ENCODE measurements around the gene RALA.

The RALA gene

GRCh38 chr7:39614299-39614698 lies 9.1 kb upstream of the RALA start:
- no peak for DNase-seq (ENCODE audit: low spot score)

DNA sequence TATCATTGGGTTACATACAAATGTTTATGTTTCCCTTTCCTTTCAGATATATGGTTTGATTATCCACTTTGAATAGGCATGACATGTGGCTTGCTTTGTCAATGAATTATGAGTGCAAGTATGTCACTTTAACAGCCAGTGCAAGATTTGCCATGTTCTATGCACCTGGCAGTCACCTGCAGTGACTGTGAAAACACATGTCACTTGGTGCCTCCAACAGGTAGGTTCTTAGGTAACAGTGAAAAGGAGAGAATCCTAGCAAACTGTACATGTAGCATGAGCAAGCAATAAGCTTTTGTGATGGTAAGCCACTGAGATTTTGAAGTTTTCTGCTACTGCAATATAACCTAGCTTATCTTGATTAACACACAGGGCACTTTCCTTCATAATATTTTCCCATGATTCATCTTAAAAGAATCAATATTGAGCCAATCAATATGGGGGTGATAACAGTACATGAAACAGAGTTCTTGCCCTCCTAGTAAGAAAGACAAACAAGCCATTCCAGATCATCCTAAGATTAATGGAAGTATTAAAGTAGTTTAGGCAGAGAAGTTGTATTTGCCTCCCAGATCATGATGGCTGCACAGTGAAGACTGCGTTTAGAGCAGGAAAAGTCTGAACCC lies 7.9 kb upstream of the RALA start:
- DNase-seq (ENCODE audit: low spot score): no peak

GRCh38 chr7:39616138-39616537 lies 7.2 kb upstream of the RALA start:
- no peak for DNase-seq (ENCODE audit: low spot score)

DNA sequence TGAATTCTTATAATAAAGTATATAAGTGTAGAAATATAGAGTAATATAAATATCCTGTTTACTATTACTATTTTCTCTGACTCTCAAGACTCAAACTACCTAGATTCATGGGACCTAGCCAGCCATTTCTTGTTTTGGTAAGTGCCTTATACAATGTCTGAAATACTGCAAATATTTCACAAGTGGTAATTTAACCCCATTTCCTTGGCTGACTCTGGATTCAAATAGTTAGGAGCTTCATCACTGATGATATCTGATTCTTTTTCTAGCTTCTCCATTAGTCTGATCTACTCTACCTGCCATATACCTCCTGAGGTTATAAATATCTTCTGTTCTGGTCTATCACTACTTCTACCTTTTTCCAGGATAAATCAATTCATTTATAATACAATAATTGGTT lies 6.4 kb upstream of the RALA start:
- no peak for DNase-seq (ENCODE audit: low spot score)

DNA sequence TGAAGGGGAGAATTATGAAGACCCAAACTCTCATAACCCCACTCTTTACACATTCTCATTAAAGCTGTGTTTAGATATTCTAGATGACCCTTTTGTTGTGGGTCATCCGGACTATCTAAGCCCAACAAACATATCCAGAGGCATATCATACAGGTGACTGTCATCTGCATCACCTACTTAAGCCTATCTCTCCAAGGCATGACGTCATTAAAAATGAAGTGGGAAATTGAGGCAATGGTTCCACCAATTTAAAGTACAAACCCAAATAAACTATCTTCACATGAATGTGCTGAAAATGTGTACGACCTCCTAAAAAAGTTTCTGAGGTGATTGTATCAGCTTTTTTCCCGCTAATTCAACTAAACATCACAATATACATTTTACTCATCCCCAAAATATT lies 4.5 kb upstream of the RALA start:
- DNase-seq (ENCODE audit: low spot score): no peak

DNA sequence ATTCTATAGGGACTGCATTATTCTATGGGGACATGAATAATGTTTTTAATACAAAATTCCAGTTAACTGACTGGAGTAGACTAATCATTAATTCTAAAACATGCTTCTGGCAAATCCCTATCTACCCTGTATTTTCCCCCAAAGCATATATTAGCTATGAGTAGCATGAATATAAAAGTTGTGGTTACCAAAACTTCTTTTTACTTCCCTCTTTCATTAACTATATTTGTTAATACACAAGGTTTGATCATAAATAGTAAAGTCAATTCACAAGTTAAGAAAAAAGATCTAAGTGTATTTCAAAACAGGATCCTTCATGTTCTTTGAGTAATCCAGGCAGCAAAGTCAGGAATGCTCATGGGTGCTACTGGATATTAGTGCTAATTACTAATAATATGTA lies 2.9 kb upstream of the RALA start:
- no peak for DNase-seq (ENCODE audit: low spot score)

- no peak for DNase-seq (ENCODE audit: low spot score)
These were observed 2.1 kb upstream of the RALA start for GRCh38 chr7:39621261-39621660.

- no peak for DNase-seq (ENCODE audit: low spot score)
These were observed 1.5 kb upstream of the RALA start for GRCh38 chr7:39621784-39622411.

GRCh38 chr7:39622609-39623008 lies 763 bp upstream of the RALA start:
- DNase-seq (ENCODE audit: low spot score): no peak

DNA sequence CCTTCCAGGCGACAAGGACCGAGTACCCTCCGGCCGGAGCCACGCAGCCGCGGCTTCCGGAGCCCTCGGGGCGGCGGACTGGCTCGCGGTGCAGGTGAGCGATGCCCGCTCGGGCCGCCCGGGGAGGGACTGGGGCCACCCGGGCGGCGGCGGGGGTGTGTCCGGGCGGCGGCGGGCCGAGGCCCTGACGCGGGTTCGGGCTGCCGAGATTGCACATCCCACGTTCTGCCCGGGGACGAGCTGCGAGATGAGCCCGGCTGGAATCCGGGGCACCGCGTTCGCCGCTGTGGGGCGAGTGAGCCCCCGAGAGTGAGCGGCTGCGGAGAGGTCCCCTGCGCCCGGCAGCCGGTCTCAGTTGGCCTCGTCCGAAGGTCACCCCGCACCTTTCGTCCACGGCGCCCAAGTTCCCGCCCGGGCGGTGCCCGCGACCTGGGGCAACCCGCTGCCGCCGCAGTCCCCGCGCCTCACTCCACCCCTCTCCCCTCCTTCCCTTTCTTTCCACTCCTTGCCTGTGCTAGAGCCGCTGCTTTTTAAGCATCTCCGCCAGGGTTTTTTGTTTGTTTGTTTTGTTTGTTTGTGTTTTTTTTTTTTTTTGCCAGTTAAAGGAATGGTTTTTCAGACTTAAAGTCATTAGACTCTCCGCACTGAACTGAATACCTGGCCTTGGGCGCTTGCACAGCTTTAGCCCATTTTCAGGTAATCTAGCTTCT lies 515 bp downstream of the RALA start:
- no peak for DNase-seq (ENCODE audit: low spot score)

- no peak for DNase-seq (ENCODE audit: low spot score)
These were observed 1.1 kb downstream of the RALA start for GRCh38 chr7:39624442-39624807.

- DNase-seq (ENCODE audit: low spot score): no peak
These were observed 1.7 kb downstream of the RALA start for GRCh38 chr7:39624935-39625694.

- no peak for DNase-seq (ENCODE audit: low spot score)
These were observed 8.4 kb downstream of the RALA start for GRCh38 chr7:39631736-39632308.

- DNase-seq (ENCODE audit: low spot score): no peak
These were observed 10.4 kb downstream of the RALA start for GRCh38 chr7:39633563-39634477.

DNA sequence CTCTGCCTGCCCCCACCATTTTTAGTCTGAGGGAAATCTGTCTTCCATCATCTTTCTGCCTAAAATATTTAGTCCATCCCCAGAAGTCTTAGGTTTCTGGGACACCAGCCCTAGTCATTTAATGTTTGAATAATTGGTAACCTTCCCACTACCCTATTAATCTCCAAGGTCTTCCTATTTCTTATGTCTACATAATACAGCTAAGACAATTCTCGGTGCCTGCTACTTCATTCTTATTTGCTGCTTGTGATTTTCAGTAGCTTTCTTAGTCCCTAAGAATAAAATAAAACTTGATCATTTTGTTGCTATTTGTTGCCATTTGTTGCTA lies 11.1 kb downstream of the RALA start:
- DNase-seq (ENCODE audit: low spot score): no peak

- no peak for DNase-seq (ENCODE audit: low spot score)
These were observed 14.0 kb downstream of the RALA start for GRCh38 chr7:39637400-39637799.

DNA sequence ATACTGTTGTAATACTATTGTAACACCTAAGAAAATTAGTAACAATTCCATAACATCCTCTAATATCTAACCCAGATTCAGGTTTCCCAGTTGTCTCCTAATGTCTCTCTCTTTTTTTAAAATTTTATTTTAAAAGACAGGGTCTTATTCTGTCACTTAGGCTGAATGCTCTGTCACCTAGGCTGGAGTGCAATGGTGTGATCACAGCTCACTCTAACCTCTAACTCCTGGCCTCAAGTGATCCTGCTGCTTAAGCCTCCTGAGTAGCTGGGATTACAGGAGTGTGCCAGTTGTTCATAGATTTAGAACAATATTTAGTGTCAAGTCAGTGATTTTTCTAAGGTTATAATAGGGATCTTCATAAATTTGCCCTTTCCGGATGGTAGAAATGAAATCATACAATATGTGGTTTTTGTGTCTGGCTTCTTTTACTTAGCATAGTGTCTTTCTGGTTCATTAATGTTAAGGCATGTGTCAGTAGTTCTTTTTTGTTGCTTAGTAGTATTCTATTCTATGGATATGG lies 14.7 kb downstream of the RALA start:
- DNase-seq (ENCODE audit: low spot score): no peak

GRCh38 chr7:39642896-39643295 lies 19.5 kb downstream of the RALA start:
- no peak for DNase-seq (ENCODE audit: low spot score)

DNA sequence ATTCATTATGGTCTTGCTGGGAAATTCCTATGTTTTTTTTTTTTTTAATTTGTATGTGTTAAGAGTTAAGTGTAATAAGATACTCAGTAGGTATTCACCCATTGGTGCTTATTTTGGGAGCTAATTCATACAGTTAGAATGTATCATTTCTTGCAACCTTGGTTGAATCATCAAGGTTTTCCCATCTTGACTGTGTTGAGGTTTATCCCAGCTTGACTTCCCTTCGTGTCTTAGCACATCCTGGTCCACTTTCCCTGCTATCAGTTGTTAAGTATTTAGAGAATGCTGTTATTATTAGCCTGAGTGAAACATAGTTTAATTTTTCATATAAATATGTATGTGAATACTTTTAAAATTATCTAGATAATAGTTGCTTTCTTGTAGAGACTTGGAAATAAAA lies 20.8 kb downstream of the RALA start:
- DNase-seq (ENCODE audit: low spot score): no peak

GRCh38 chr7:39645482-39646407 lies 22.4 kb downstream of the RALA start:
- DNase-seq (ENCODE audit: low spot score): no peak
